Activated naive CD4-positive, alpha-beta T cell treated with anti-CD3 and anti-CD28 coated beads, Interleukin-2, amount 50 U/mL, for 72 hours (primary cell): ENCODE measurements around the gene EHD3. TPM values are rescaled to one million over a fixed set of nuclear protein-coding genes. Genes with fewer than 3 reads are reported as not detected.

Experiments used
- ATAC-seq, 2 donors: fragments of 150-1000 bp; cut with Tn5 transposase; 2 replicates each; pipeline ENCODE4 v1.10.0; 2021; ENCODE audit warnings: mild to moderate bottlenecking in 2 of 2, moderate library complexity in 2 of 2
- DNase-seq, 2 donors: peaks; one replicate each; pipeline ENCODE4 v3.0.0; 2021 to 2022; ENCODE audit warnings: low spot score in 2 of 2
- H3K27ac Mint-ChIP-seq, 2 donors: one replicate each; pipeline ENCODE4 v1.8.0; 2022; ENCODE audit warnings: mild to moderate bottlenecking in 2 of 2, mixed read lengths in 2 of 2
- H3K36me3 Mint-ChIP-seq, 2 donors: one replicate each; pipeline ENCODE4 v1.8.0; 2022; ENCODE audit warnings: mixed read lengths in 2 of 2
- H3K9me3 Mint-ChIP-seq, 2 donors: one replicate each; pipeline ENCODE4 v1.8.0; 2022; ENCODE audit warnings: mixed read lengths in 2 of 2
- total RNA-seq, 2 donors: library from RNA; stranded (reverse); gene quantifications; one replicate each; pipeline ENCODE4 v1.2.3, GENCODE V29; 2022

The EHD3 gene
- total RNA-seq, 2 donors from 2014 or later: 0.48 to 1.9 TPM

- Mint-ChIP-seq H3K27ac (no peak overlapping the region), H3K9me3 (no peaks in the 10 kb centered on the region), H3K36me3 (no peaks in the 10 kb centered on the region)
- ATAC-seq: no peak
- DNase-seq: no peak
Observed at GRCh38 chr2:31240381-31241365, 6.7 kb downstream of the EHD3 start.

- ATAC-seq (no peak), DNase-seq (no peak)
- Mint-ChIP-seq H3K9me3 (no peaks in the 10 kb centered on the region), H3K36me3 (no peaks in the 10 kb centered on the region), H3K27ac (no peak overlapping the region)
Observed at GRCh38 chr2:31241625-31242270, 7.8 kb downstream of the EHD3 start.

- H3K27ac Mint-ChIP-seq: no peak overlapping the region
- ATAC-seq: no peak
- no peaks in the 10 kb centered on the region for H3K9me3 Mint-ChIP-seq
- DNase-seq: no peak
- no peaks in the 10 kb centered on the region for H3K36me3 Mint-ChIP-seq
Observed at GRCh38 chr2:31243053-31243452, 9.1 kb downstream of the EHD3 start.

- Mint-ChIP-seq H3K9me3 (no peaks in the 10 kb centered on the region), H3K27ac (no peak overlapping the region), H3K36me3 (no peaks in the 10 kb centered on the region)
- ATAC-seq (no peak), DNase-seq (no peak)
Observed at GRCh38 chr2:31244101-31244500, 10.1 kb downstream of the EHD3 start.

- no peaks in the 10 kb centered on the region for H3K9me3 Mint-ChIP-seq
- H3K27ac Mint-ChIP-seq: no peak overlapping the region
- no peak for ATAC-seq
- no peaks in the 10 kb centered on the region for H3K36me3 Mint-ChIP-seq
- no peak for DNase-seq
Observed at GRCh38 chr2:31246184-31246852, 12.4 kb downstream of the EHD3 start.

- H3K36me3 Mint-ChIP-seq: no peaks in the 10 kb centered on the region
- no peak overlapping the region for H3K27ac Mint-ChIP-seq
- H3K9me3 Mint-ChIP-seq: no peaks in the 10 kb centered on the region
- no peak for ATAC-seq
- no peak for DNase-seq
Observed at GRCh38 chr2:31247711-31248110, 13.8 kb downstream of the EHD3 start.

GRCh38 chr2:31248139-31248538 is 14.2 kb downstream of the EHD3 start:
- Mint-ChIP-seq H3K9me3 (no peaks in the 10 kb centered on the region), H3K27ac (no peak overlapping the region), H3K36me3 (no peaks in the 10 kb centered on the region)
- DNase-seq: no peak
- no peak for ATAC-seq

GRCh38 chr2:31249009-31249690 is 15.2 kb downstream of the EHD3 start:
- ATAC-seq (no peak), DNase-seq (no peak)
- no peaks in the 10 kb centered on the region for H3K9me3 Mint-ChIP-seq
- H3K36me3 Mint-ChIP-seq: no peaks in the 10 kb centered on the region
- H3K27ac Mint-ChIP-seq: peak overlapping the region in 1 of 2 donors; percentile 43

GRCh38 chr2:31251018-31251417 is 17.1 kb downstream of the EHD3 start:
- Mint-ChIP-seq H3K9me3 (no peaks in the 10 kb centered on the region), H3K27ac (no peak overlapping the region), H3K36me3 (no peaks in the 10 kb centered on the region)
- ATAC-seq: no peak
- no peak for DNase-seq

GRCh38 chr2:31251851-31252250 is 17.9 kb downstream of the EHD3 start:
- Mint-ChIP-seq H3K9me3 (no peaks in the 10 kb centered on the region), H3K36me3 (no peaks in the 10 kb centered on the region), H3K27ac (no peak overlapping the region)
- DNase-seq (no peak), ATAC-seq (no peak)

GRCh38 chr2:31253356-31254131 is 19.6 kb downstream of the EHD3 start:
- Mint-ChIP-seq H3K36me3 (no peaks in the 10 kb centered on the region), H3K27ac (peak overlapping the region in 1 of 2 donors; percentile 46), H3K9me3 (no peaks in the 10 kb centered on the region)
- ATAC-seq (no peak), DNase-seq (no peak)

GRCh38 chr2:31254237-31255203 is 20.6 kb downstream of the EHD3 start:
- no peaks in the 10 kb centered on the region for H3K36me3 Mint-ChIP-seq
- no peak for DNase-seq
- no peak for ATAC-seq
- H3K9me3 Mint-ChIP-seq: no peaks in the 10 kb centered on the region
- peak overlapping the region in 1 of 2 donors; percentile 29 for H3K27ac Mint-ChIP-seq

- ATAC-seq (peak in 1 of 2 donors; percentile 13), DNase-seq (no peak)
- no peaks in the 10 kb centered on the region for H3K9me3 Mint-ChIP-seq
- H3K36me3 Mint-ChIP-seq: no peaks in the 10 kb centered on the region
- no peak overlapping the region for H3K27ac Mint-ChIP-seq
Observed at GRCh38 chr2:31255911-31256571, 22.1 kb downstream of the EHD3 start.

GRCh38 chr2:31256611-31257382 is 22.8 kb downstream of the EHD3 start:
- Mint-ChIP-seq H3K9me3 (no peaks in the 10 kb centered on the region), H3K27ac (no peak overlapping the region), H3K36me3 (no peaks in the 10 kb centered on the region)
- DNase-seq (no peak), ATAC-seq (no peak)
